Right lobe of liver (tissue), 4 donors: ENCODE results near the gene AXDND1.

Experiments
- POLR2A ChIP-seq: fragments of 450-650 bp; IDR thresholded peaks from one replicate; pipeline ENCODE4 v1.6.1; 2017; ENCODE audit warnings: antibody characterized with exemption, mild to moderate bottlenecking
- TF ChIP-seq, protein P1 (sequence below), 4 donors: fragments of 200-600 bp in 3 of 4; fragments of 450-650 bp in 1 of 4; IDR thresholded peaks; one replicate each; pipeline versions ENCODE4 v1.5.1 to v1.8.0; 2016 to 2022; ENCODE audit warnings: antibody characterized with exemption in 4 of 4, mild to moderate bottlenecking in 2 of 4
- donor health status: DM: no; HTN: no; CAD: no.
- donor health status: DM: no; HTN: no; CAD: no.
- donor health status: DM: no; HTN: yes; CAD: no.

DNA sequence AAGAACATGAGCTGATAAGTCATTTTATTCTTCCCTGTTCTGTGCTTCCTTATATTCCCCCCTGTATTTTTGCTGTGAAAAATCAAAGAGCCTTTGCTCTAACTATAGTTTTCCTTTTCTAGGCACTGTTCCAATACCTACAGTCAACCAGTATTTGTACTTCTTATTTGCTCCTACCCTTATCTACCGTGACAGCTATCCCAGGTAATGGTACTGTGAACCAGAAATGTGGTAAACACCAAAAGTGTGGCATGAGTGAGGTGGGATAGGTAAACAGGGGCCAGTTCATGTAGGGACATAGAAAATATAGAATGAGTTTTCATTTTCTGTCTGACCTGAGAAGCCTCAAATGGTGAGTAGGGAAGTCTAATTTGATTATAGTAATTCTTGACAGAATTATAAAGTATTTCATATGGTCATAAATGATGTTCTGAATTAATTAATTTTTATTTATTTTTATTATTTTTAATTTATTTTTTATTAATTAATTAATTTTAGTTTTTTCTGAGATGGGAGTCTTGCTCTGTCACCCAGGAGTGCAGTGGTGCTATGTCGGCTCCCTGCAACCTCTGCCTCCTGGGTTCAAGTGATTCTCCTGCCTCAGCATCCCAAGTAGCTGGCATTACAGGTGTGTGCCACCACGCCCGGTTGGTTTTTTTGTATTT, 22.9 kb upstream of the AXDND1 start:
- TF ChIP-seq, protein P1, sequence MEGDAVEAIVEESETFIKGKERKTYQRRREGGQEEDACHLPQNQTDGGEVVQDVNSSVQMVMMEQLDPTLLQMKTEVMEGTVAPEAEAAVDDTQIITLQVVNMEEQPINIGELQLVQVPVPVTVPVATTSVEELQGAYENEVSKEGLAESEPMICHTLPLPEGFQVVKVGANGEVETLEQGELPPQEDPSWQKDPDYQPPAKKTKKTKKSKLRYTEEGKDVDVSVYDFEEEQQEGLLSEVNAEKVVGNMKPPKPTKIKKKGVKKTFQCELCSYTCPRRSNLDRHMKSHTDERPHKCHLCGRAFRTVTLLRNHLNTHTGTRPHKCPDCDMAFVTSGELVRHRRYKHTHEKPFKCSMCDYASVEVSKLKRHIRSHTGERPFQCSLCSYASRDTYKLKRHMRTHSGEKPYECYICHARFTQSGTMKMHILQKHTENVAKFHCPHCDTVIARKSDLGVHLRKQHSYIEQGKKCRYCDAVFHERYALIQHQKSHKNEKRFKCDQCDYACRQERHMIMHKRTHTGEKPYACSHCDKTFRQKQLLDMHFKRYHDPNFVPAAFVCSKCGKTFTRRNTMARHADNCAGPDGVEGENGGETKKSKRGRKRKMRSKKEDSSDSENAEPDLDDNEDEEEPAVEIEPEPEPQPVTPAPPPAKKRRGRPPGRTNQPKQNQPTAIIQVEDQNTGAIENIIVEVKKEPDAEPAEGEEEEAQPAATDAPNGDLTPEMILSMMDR (IDR thresholded peaks at IDR 0.05) = no peak
- TF ChIP-seq POLR2A = no peak
